Adrenal gland (tissue), 12 donors: ENCODE results near the gene POLR2H. TPM values are rescaled to one million over a fixed set of nuclear protein-coding genes. Genes with fewer than 3 reads are reported as not detected.
A peak's percentile ranks its signal among the peaks of the same experiment; 100 is the strongest.

ENCODE experiments used
- DNase-seq, 7 donors: peaks; one replicate each; pipeline ENCODE4 v3.0.0-alpha.2; 2019 to 2020
- H3K27ac ChIP-seq, 5 donors: fragments of 200-600 bp; sonication (generic) in 4 of 5; 1 replicate in 3 of 5; 2 replicates in 2 of 5; pipeline versions ENCODE4 v1.5.1 to v1.8.0; 2016 to 2020; ENCODE audit warnings: mild to moderate bottlenecking in 1 of 5
- H3K27me3 ChIP-seq: fragments of 200-600 bp; 2 replicates; pipeline ENCODE4 v1.8.0; 2021
- H3K36me3 ChIP-seq, 2 donors: fragments of 200-600 bp; replicated peaks in 1 of 2; 1 replicate in 1 of 2; 2 replicates in 1 of 2; pipeline versions ENCODE4 v1.5.1 to v1.8.0; 2018 to 2022
- H3K4me1 ChIP-seq, 2 donors: fragments of 200-600 bp; replicated peaks in 1 of 2; 1 replicate in 1 of 2; 2 replicates in 1 of 2; pipeline versions ENCODE4 v1.5.1 to v1.8.0; 2018 to 2021
- H3K4me3 ChIP-seq, 4 donors: fragments of 200-600 bp; sonication (generic) in 3 of 4; one replicate each; pipeline ENCODE4 v1.5.1; 2016 to 2018
- H3K9me3 ChIP-seq, 3 donors: fragments of 200-600 bp; sonication (generic) in 1 of 3; replicated peaks in 1 of 3; 1 replicate in 2 of 3; 2 replicates in 1 of 3; pipeline versions ENCODE4 v1.5.1 to v1.8.0; 2016 to 2021
- CTCF ChIP-seq, 6 experiments: fragments of 450-650 bp in 4 of 6; fragments of 200-600 bp in 2 of 6; sonication (generic) in 1 of 6; IDR thresholded peaks; 1 replicate in 5 of 6; 2 replicates in 1 of 6; pipeline versions ENCODE4 v1.5.1 to v1.8.0; 2016 to 2021; ENCODE audit warnings: antibody characterized with exemption in 6 of 6, mild to moderate bottlenecking in 2 of 6, moderate library complexity in 1 of 6
- POLR2A ChIP-seq, 2 donors: fragments of 450-650 bp; IDR thresholded peaks; one replicate each; pipeline ENCODE4 v1.6.1; 2017; ENCODE audit warnings: antibody characterized with exemption in 2 of 2, mild to moderate bottlenecking in 2 of 2, moderate library complexity in 1 of 2
- WGBS, 4 donors: extraction: QIAGEN DNeasy Blood & Tissue Kit in 2 of 4; methylation state at CpG; one replicate each; pipeline versions ENCODE4 v1.1.5 to v1.1.7; 2013 to 2017; 5-methylcytosine and 5-hydroxymethylcytosine counted together
- intact Hi-C, 2 donors: fragments of 100-400 bp; cut with DNase I; formaldehyde crosslinking; loops; one replicate each; pipeline versions ENCODE4 v1.14.1 to v1.15.0; 2022 to 2023
- polyA plus RNA-seq, 3 donors: library from polyadenylated mRNA; stranded (reverse); fragments of 200-250 nt in 2 of 3; fragments of 350-450 nt in 1 of 3; fragmentation: Illumina TruSeq in 1 of 3; extraction: RNeasy Lipid Tissue Mini Kit (QIAGEN cat#74804) in 1 of 3; gene quantifications; one replicate each; pipeline ENCODE4 v1.2.3, GENCODE V29; 2013 to 2014
- total RNA-seq, 9 donors: library from RNA; depleted of rRNA in 4 of 9; stranded (reverse); fragments of >200 nt in 4 of 9; fragments of 120-200 nt in 1 of 9; fragmentation: NEBNext Ultra II Directional in 1 of 9; extraction: Animal tissue kit (Norgen Biotek cat#: 25700) in 1 of 9; gene quantifications; one replicate each; pipeline versions ENCODE4 v1.1.0 to v1.2.4, GENCODE V29; 2013 to 2023
- donor health status: healthy with polysubstance abuse.
- donor health status: Bipolar disorder and iron deficiency.
- donor health status: DM: yes; HTN: yes; CAD: no.
- donor health status: DM: no; HTN: no; CAD: no.
- donor health status: DM: no; HTN: no; CAD: no.
- donor health status: DM: yes; HTN: yes; CAD: no.

The POLR2H gene
- total and polyA plus RNA-seq, 12 donors, result 63.1 to 199 (median 77.7) TPM

- 47 to 51% (median 48%) methylated on average over 3 to 4 of the region's 4 CpGs for WGBS, 4 donors
- peak overlapping the region; percentile 93 to 98 (median 94) for H3K27ac ChIP-seq
- DNase-seq, result peak in 2 of 7 donors; percentile 33 to 46
- H3K4me3 ChIP-seq, result peak overlapping the region in 1 of 4 donors; percentile 83
- peaks cover 13 to 37% of the 10 kb centered on the region in 2 donors for H3K4me1 ChIP-seq
- H3K36me3 ChIP-seq, result peaks cover 0 to 51% of the 10 kb centered on the region in 2 donors
- no peak for TF ChIP-seq CTCF (IDR thresholded peaks at IDR 0.05)
- no peak for TF ChIP-seq POLR2A (IDR thresholded peaks at IDR 0.05)
- intact Hi-C loops, result no loop called here
- H3K9me3 ChIP-seq, result no peaks in the 10 kb centered on the region
- no peaks in the 10 kb centered on the region for H3K27me3 ChIP-seq
Observed at GRCh38 chr3:184335291-184335660, 26.2 kb upstream of the POLR2H start.

- Histone ChIP-seq H3K36me3 (peaks cover 0 to 44% of the 10 kb centered on the region in 2 donors), H3K9me3 (no peaks in the 10 kb centered on the region), H3K4me3 (peak overlapping the region in 3 of 4 donors; percentile 81 to 89 (median 83)), H3K27ac (peak overlapping the region; percentile 93 to 98 (median 94)), H3K27me3 (no peaks in the 10 kb centered on the region), H3K4me1 (peaks cover 13 to 37% of the 10 kb centered on the region in 2 donors)
- TF ChIP-seq POLR2A (IDR thresholded peaks at IDR 0.05) (peak; percentile 60 to 66), CTCF (IDR thresholded peaks at IDR 0.05) (no peak)
- WGBS, 4 donors, result 0 to 5% (median 1%) methylated on average over 12 to 77 of the region's 77 CpGs
- intact Hi-C loops, result no loop called here
- DNase-seq, result peak; percentile 78 to 94 (median 89)
Observed at GRCh38 chr3:184335661-184336546, 25.6 kb upstream of the POLR2H start.

- intact Hi-C loops, result no loop called here
- 8 to 16% (median 9%) methylated on average over 9 to 17 of the region's 17 CpGs for WGBS, 4 donors
Observed at GRCh38 chr3:184336547-184337398, 24.7 kb upstream of the POLR2H start.

More at GRCh38 chr3:184336547-184337398, 24.7 kb upstream of the POLR2H start:
- peak overlapping the region in 3 of 4 donors; percentile 81 to 89 (median 83) for H3K4me3 ChIP-seq
- no peaks in the 10 kb centered on the region for H3K9me3 ChIP-seq
- DNase-seq, result peak in 4 of 7 donors; percentile 41 to 54 (median 50)
- peaks cover 0 to 41% of the 10 kb centered on the region in 2 donors for H3K36me3 ChIP-seq
- TF ChIP-seq POLR2A (IDR thresholded peaks at IDR 0.05), result peak in 1 of 2 donors; percentile 43
- no peak for TF ChIP-seq CTCF (IDR thresholded peaks at IDR 0.05)
- H3K4me1 ChIP-seq, result peaks cover 13 to 37% of the 10 kb centered on the region in 2 donors
- no peaks in the 10 kb centered on the region for H3K27me3 ChIP-seq
- H3K27ac ChIP-seq, result peak overlapping the region; percentile 93 to 98 (median 94)
